Coronary artery (tissue), 2 donors: ENCODE results near the gene PRKAA1.

Experiments used
- DNase-seq: peaks from one replicate; pipeline ENCODE4 v3.0.0-alpha.2; 2017; ENCODE audit warnings: low spot score
- H3K27ac ChIP-seq, 2 donors: fragments of 200-600 bp; sonication (generic); one replicate each; pipeline ENCODE4 v1.5.1; 2016 to 2019
- H3K4me3 ChIP-seq: fragments of 200-600 bp; sonication (generic); 2 replicates; pipeline ENCODE4 v1.5.1; 2016; ENCODE audit warnings: mild to moderate bottlenecking, moderate library complexity
- TF ChIP-seq, protein P1 (sequence below): fragments of 200-600 bp; sonication (generic); IDR thresholded peaks from one replicate; pipeline ENCODE4 v1.5.1; 2019; ENCODE audit warnings: antibody characterized with exemption

The PRKAA1 gene

GRCh38 chr5:40798012-40798800, at the start of gene PRKAA1:
Gene PRKAA1, minus strand, starts transcription at chr5:40798374. Its CDS starts 185 bp downstream, at chr5:40798189.
- H3K4me3 ChIP-seq, result peak within 1 kb of the TSS; percentile 99
- TF ChIP-seq, protein P1, sequence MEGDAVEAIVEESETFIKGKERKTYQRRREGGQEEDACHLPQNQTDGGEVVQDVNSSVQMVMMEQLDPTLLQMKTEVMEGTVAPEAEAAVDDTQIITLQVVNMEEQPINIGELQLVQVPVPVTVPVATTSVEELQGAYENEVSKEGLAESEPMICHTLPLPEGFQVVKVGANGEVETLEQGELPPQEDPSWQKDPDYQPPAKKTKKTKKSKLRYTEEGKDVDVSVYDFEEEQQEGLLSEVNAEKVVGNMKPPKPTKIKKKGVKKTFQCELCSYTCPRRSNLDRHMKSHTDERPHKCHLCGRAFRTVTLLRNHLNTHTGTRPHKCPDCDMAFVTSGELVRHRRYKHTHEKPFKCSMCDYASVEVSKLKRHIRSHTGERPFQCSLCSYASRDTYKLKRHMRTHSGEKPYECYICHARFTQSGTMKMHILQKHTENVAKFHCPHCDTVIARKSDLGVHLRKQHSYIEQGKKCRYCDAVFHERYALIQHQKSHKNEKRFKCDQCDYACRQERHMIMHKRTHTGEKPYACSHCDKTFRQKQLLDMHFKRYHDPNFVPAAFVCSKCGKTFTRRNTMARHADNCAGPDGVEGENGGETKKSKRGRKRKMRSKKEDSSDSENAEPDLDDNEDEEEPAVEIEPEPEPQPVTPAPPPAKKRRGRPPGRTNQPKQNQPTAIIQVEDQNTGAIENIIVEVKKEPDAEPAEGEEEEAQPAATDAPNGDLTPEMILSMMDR, result peak; percentile 46
- peak within 1 kb of the TSS; percentile 93 to 98 for H3K27ac ChIP-seq
- peak; percentile 93 for DNase-seq

- DNase-seq, result no peak
- no peak overlapping the region for H3K27ac ChIP-seq
- TF ChIP-seq, protein P1, result no peak
- no peak overlapping the region for H3K4me3 ChIP-seq
Observed at GRCh38 chr5:40847525-40847924, 49.4 kb upstream of the PRKAA1 start.

GRCh38 chr5:40846371-40846770, 48.2 kb upstream of the PRKAA1 start:
- no peak for DNase-seq
- no peak overlapping the region for H3K4me3 ChIP-seq
- TF ChIP-seq, protein P1, result no peak
- H3K27ac ChIP-seq, result no peak overlapping the region

GRCh38 chr5:40844565-40844964, 46.4 kb upstream of the PRKAA1 start:
- Histone ChIP-seq H3K4me3 (no peak overlapping the region), H3K27ac (no peak overlapping the region)
- no peak for DNase-seq
- TF ChIP-seq, protein P1, result no peak

GRCh38 chr5:40842351-40842750, 44.2 kb upstream of the PRKAA1 start:
- H3K4me3 ChIP-seq, result peak overlapping the region; percentile 66
- TF ChIP-seq, protein P1, result no peak
- H3K27ac ChIP-seq, result peak overlapping the region in 1 of 2 donors; percentile 15
- no peak for DNase-seq

GRCh38 chr5:40841068-40841805, 43.1 kb upstream of the PRKAA1 start, which contains the start of gene CARD6:
Gene CARD6, plus strand, starts transcription at chr5:40841367. Its CDS starts 16 bp downstream, at chr5:40841383.
- TF ChIP-seq, protein P1, result no peak
- DNase-seq, result no peak
- peak within 1 kb of the TSS; percentile 66 for H3K4me3 ChIP-seq
- H3K27ac ChIP-seq, result peak within 1 kb of the TSS; percentile 14 to 70
